K562 (cell line): Measurements from ENCODE around the gene ITPKA. TPM values are rescaled to one million over a fixed set of nuclear protein-coding genes. Genes with fewer than 3 reads are reported as not detected.
A peak's percentile ranks its signal among the peaks of the same experiment; 100 is the strongest.

ENCODE experiments used
- ATF2 ChIP-seq: sonication (generic); formaldehyde crosslinking; IDR thresholded peaks from 2 replicates; pipeline ENCODE4 v1.8.1; 2022; ENCODE audit warnings: missing genetic modification reagents
- CREB1 ChIP-seq, 2 experiments: sonication (generic) in 1 of 2; formaldehyde crosslinking in 1 of 2; IDR thresholded peaks; 2 replicates each; pipeline versions ENCODE4 v1.6.1 to v1.8.0; 2012 to 2022; ENCODE audit warnings: inconsistent platforms in 1 of 2, mild to moderate bottlenecking in 1 of 2, missing genetic modification reagents in 1 of 2, moderate library complexity in 1 of 2
- ELF1 ChIP-seq: fragments of 200-800 bp; sonication (Bioruptor generic); IDR thresholded peaks from 2 replicates; pipeline ENCODE4 v1.6.1; 2016; ENCODE audit warnings: missing genetic modification characterization, missing compliant biosample characterization
- KLF1 ChIP-seq: fragments of 450-650 bp; IDR thresholded peaks from 2 replicates; pipeline ENCODE4 v1.6.1; 2016; ENCODE audit warnings: missing genetic modification characterization, missing compliant biosample characterization
- MAX ChIP-seq: sonication (generic); formaldehyde crosslinking; IDR thresholded peaks from 2 replicates; pipeline ENCODE4 v1.9.0; 2022; ENCODE audit warnings: mild to moderate bottlenecking, missing genetic modification reagents
- NCOA2 ChIP-seq, 2 experiments: fragments of 450-650 bp; IDR thresholded peaks; 2 replicates each; pipeline ENCODE4 v1.6.1; 2018; ENCODE audit warnings: mild to moderate bottlenecking in 2 of 2, moderate library complexity in 1 of 2; ENCODE audit not compliant: partially characterized antibody in 2 of 2
- NCOR1 ChIP-seq: fragments of 450-650 bp; IDR thresholded peaks from 2 replicates; pipeline ENCODE4 v1.6.1; 2016; ENCODE audit warnings: mild to moderate bottlenecking, moderate library complexity
- POLR2B ChIP-seq: fragments of 450-650 bp; IDR thresholded peaks from 2 replicates; pipeline ENCODE4 v1.6.1; 2018; ENCODE audit warnings: low read depth; ENCODE audit not compliant: partially characterized antibody
- POLR3A ChIP-seq: IDR thresholded peaks from 2 replicates; pipeline ENCODE4 v1.6.1; 2011; ENCODE audit warnings: borderline replicate concordance, mild to moderate bottlenecking, moderate library complexity; ENCODE audit not compliant: insufficient read length, insufficient read depth; ENCODE audit errors: extremely low read depth
- RCOR1 ChIP-seq, 2 experiments: IDR thresholded peaks; 2 replicates each; pipeline ENCODE4 v1.6.1; 2012; ENCODE audit warnings: low read depth in 2 of 2, low read length in 2 of 2, borderline replicate concordance in 1 of 2, improper control_type of control experiment in 1 of 2
- SPI1 ChIP-seq: IDR thresholded peaks from 2 replicates; pipeline ENCODE4 v1.6.1; 2011; ENCODE audit warnings: low read depth, low read length, control low read depth, borderline replicate concordance
- TFAP4 ChIP-seq: sonication (generic); formaldehyde crosslinking; IDR thresholded peaks from 2 replicates; pipeline ENCODE4 v1.8.0; 2022; ENCODE audit warnings: missing genetic modification reagents, mild to moderate bottlenecking, moderate library complexity, borderline replicate concordance
- TGIF2 ChIP-seq: sonication (generic); formaldehyde crosslinking; IDR thresholded peaks from 2 replicates; pipeline ENCODE4 v1.8.1; 2022; ENCODE audit warnings: mild to moderate bottlenecking, missing genetic modification reagents, moderate library complexity
- TSC22D4 ChIP-seq: fragments of 450-650 bp; IDR thresholded peaks from 2 replicates; pipeline ENCODE4 v1.6.1; 2016; ENCODE audit warnings: missing genetic modification characterization, missing biosample characterization, control low read depth
- ZBTB1 ChIP-seq: sonication (generic); formaldehyde crosslinking; IDR thresholded peaks from 2 replicates; pipeline ENCODE4 v1.8.1; 2023; ENCODE audit warnings: missing genetic modification reagents, low read depth, mild to moderate bottlenecking, borderline replicate concordance
- ZFP91 ChIP-seq: sonication (generic); formaldehyde crosslinking; IDR thresholded peaks from 2 replicates; pipeline ENCODE4 v1.8.0; 2022; ENCODE audit warnings: mild to moderate bottlenecking, missing genetic modification reagents
- ZNF76 ChIP-seq: fragments of 250-450 bp; sonication (Bioruptor Pico); IDR thresholded peaks from 2 replicates; pipeline ENCODE4 v1.4.0; 2020; ENCODE audit warnings: mild to moderate bottlenecking, moderate library complexity, borderline replicate concordance
- ZZZ3 ChIP-seq: fragments of 450-650 bp; IDR thresholded peaks from 2 replicates; pipeline ENCODE4 v1.6.1; 2016; ENCODE audit warnings: antibody characterized with exemption, mild to moderate bottlenecking, moderate library complexity
- polyA plus RNA-seq, 8 experiments: library from polyadenylated mRNA; depleted of rRNA in 4 of 8; stranded (reverse) in 5 of 8; unstranded in 3 of 8; fragments of >200 nt; fragmentation: Nextera tagmentation in 2 of 8; fragmentation: Illumina TruSeq in 1 of 8; extraction: Ambion mirVana in 2 of 8; extraction: Trizol in 1 of 8; gene quantifications; 2 replicates each; pipeline versions ENCODE4 v1.2.1 to v1.2.3, GENCODE V29; 2011 to 2014; ENCODE audit warnings: inconsistent platforms in 1 of 8, missing spikeins in 1 of 8
- total RNA-seq, 7 experiments: library from RNA; depleted of rRNA in 6 of 7; stranded (reverse); fragments of >200 nt in 6 of 7; fragmentation: Illumina TruSeq in 2 of 7; extraction: Trizol in 2 of 7; gene quantifications; 2 replicates each; pipeline versions ENCODE4 v1.2.1 to v1.2.3, GENCODE V29; 2011 to 2021; ENCODE audit warnings: low replicate concordance in 1 of 7

Gene ITPKA
- total and polyA plus RNA-seq, 9 of the 15 experiments (the other 6 are each of a cell fraction or from before 2014, with no cell fraction given) = 0.14 to 68.4 (median 11.5) TPM

- TF ChIP-seq ATF2 (no peak), POLR3A (no peak), KLF1 (tag) (peak; percentile 97), RCOR1 (IDR thresholded peaks at IDR 0.05; ENCODE audit: borderline replicate concordance in 1 of 2, low read depth in 2 of 2, low read length in 2 of 2) (peak in 1 of 2 experiments; percentile 58; a peak in 1 of 4 replicates), NCOR1 (no peak), ZZZ3 (no peak), POLR2B (peak; percentile 39), SPI1 (no peak), ZBTB1 (CRISPR knock-in tag) (peak; percentile 80; the same call in 1 of the 2 replicates), ZNF76 (no peak), ELF1 (tag) (peak; percentile 45; the same call in 1 of the 2 replicates), MAX (peak; percentile 33; the same call in 1 of the 2 replicates), TSC22D4 (tag) (no peak), CREB1 (IDR thresholded peaks at IDR 0.05) (no peak), CREB1 (CRISPR knock-in tag; IDR thresholded peaks at IDR 0.05) (no peak), ZFP91 (CRISPR knock-in tag) (peak; percentile 66; the same call in 1 of the 2 replicates), NCOA2 (IDR thresholded peaks at IDR 0.05; ENCODE audit: partially characterized antibody in 2 of 2) (no peak), TFAP4 (CRISPR knock-in tag) (peak; percentile 94), TGIF2 (CRISPR knock-in tag) (no peak)
Measured at GRCh38 chr15:41513506-41514227, 20.0 kb downstream of the ITPKA start, which contains the start of gene LTK (continued).
